IPS DF 6.9 (cell line): ENCODE measurements around the gene MPDU1.

Experiments
- DNase-seq: peaks from one replicate; pipeline ENCODE4 v3.0.0-alpha.2; 2013; ENCODE audit warnings: low read depth, low spot score
- H3K27ac ChIP-seq: one replicate; pipeline ENCODE4 v1.5.1; 2013; ENCODE audit warnings: low read length, control low read depth
- H3K27me3 ChIP-seq: 2 replicates; pipeline ENCODE4 v1.6.1; 2013; ENCODE audit warnings: mild to moderate bottlenecking, low read length; ENCODE audit not compliant: control insufficient read depth, insufficient read depth
- H3K36me3 ChIP-seq: 2 replicates; pipeline ENCODE4 v1.6.1; 2013; ENCODE audit warnings: low read length; ENCODE audit not compliant: control insufficient read depth, insufficient read depth
- H3K4me1 ChIP-seq: 2 replicates; pipeline ENCODE4 v1.6.1; 2013; ENCODE audit warnings: low read length; ENCODE audit not compliant: control insufficient read depth, insufficient read depth
- H3K4me3 ChIP-seq: 2 replicates; pipeline ENCODE4 v1.5.1; 2013; ENCODE audit warnings: mild to moderate bottlenecking, low read length
- H3K9me3 ChIP-seq: 2 replicates; pipeline ENCODE4 v1.6.1; 2013; ENCODE audit warnings: low read length, inconsistent platforms; ENCODE audit not compliant: control insufficient read depth, insufficient read depth
- WGBS: extraction: QIAGEN DNeasy Blood & Tissue Kit; methylation state at CpG from one replicate; pipeline ENCODE4 v1.1.7; 2013; ENCODE audit warnings: mixed read lengths, missing lambda C conversion rate; ENCODE audit not compliant: insufficient read length, insufficient coverage; 5-methylcytosine and 5-hydroxymethylcytosine counted together

MPDU1 gene

DNA sequence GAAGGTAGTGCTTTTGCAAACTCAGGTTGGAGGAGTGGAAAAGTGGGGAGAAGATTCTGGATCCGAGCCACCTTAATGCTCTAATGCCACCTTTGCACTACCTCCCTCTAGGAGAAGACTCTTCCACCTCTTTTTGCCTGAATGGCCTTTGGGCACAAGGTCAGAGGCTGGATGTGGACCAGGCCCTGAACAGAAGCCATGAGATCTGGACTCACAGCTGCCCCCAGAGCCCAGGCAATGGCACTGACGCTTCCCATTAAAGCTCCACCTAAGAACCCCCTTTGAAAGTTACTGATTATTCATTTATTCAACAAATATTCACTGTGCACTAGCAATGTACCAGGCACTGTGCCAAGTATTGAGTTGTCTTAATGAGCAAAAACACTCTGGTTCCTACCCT, 49.4 kb downstream of the MPDU1 start:
- no peaks in the 10 kb centered on the region for H3K9me3 ChIP-seq
- H3K36me3 ChIP-seq, result no peaks in the 10 kb centered on the region
- H3K4me1 ChIP-seq, result peaks cover 8% of the 10 kb centered on the region; the same call in 1 of the 2 replicates
- H3K4me3 ChIP-seq, result no peak overlapping the region
- no peak for DNase-seq
- WGBS, result no CpG with 5 or more reads among the region's 2 CpGs
- H3K27me3 ChIP-seq, result no peaks in the 10 kb centered on the region
- H3K27ac ChIP-seq, result no peak overlapping the region

DNA sequence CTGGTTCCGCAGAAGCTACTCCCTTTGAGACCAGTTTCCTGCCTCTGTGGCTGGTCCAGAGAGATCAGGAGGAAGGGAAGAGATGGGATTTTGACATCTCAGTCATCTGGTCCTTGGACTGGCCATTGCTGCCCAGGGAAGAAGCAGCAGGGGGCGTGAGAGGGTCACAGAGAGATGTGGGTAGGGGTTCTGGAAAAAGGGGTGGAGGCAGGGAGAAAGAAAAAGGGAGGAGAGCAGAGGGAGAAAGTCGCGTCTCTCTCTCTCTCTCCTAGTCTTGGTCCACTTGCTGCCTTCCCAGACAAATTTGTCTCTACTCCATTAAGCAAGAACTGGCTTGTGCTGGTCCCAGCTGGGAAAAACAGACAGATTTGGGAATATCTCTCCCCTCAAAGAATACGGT, 50.7 kb downstream of the MPDU1 start:
- Histone ChIP-seq H3K4me3 (no peak overlapping the region), H3K4me1 (peaks cover 8% of the 10 kb centered on the region; the same call in 1 of the 2 replicates), H3K27me3 (no peaks in the 10 kb centered on the region), H3K36me3 (no peaks in the 10 kb centered on the region), H3K9me3 (no peaks in the 10 kb centered on the region), H3K27ac (no peak overlapping the region)
- no CpG with 5 or more reads among the region's 5 CpGs for WGBS
- DNase-seq, result no peak

- peaks cover 8% of the 10 kb centered on the region; the same call in 1 of the 2 replicates for H3K4me1 ChIP-seq
- DNase-seq, result no peak
- no peaks in the 10 kb centered on the region for H3K9me3 ChIP-seq
- no peak overlapping the region for H3K4me3 ChIP-seq
- H3K36me3 ChIP-seq, result no peaks in the 10 kb centered on the region
- WGBS, result no CpG with 5 or more reads among the region's 5 CpGs
- H3K27ac ChIP-seq, result no peak overlapping the region
- no peaks in the 10 kb centered on the region for H3K27me3 ChIP-seq
These were observed 52.5 kb downstream of the MPDU1 start for GRCh38 chr17:7636163-7636562.
